Testis (tissue), 2 donors: ENCODE results near the gene TSPYL4.

Source experiments
- CTCF ChIP-seq, 3 experiments: fragments of 450-650 bp in 2 of 3; fragments of 200-600 bp in 1 of 3; sonication (generic) in 1 of 3; IDR thresholded peaks; one replicate each; pipeline ENCODE4 v1.5.1; 2016 to 2019; ENCODE audit warnings: antibody characterized with exemption in 3 of 3, mild to moderate bottlenecking in 2 of 3, moderate library complexity in 1 of 3
- POLR2A ChIP-seq: fragments of 450-650 bp; IDR thresholded peaks from one replicate; pipeline ENCODE4 v1.6.1; 2017; ENCODE audit warnings: antibody characterized with exemption, mild to moderate bottlenecking, moderate library complexity

GRCh38 chr6:116298973-116299372 is 45.1 kb upstream of the TSPYL4 start:
- TF ChIP-seq POLR2A (no peak), CTCF (IDR thresholded peaks at IDR 0.05) (no peak)
